ENCODE data around the gene PAPOLB. TPM values are rescaled to one million over a fixed set of nuclear protein-coding genes. Genes with fewer than 3 reads are reported as not detected.
A peak's percentile ranks its signal among the peaks of the same experiment; 100 is the strongest.
"Not testable (repeated sequence)": the region's sequence is repeated elsewhere in the genome, so short reads cannot be mapped to it uniquely, and the experiment has no call there.

PAPOLB gene
- under 1 TPM in 5 of 10 donors, not detected in 5; 0.04 to 0.09 (median 0.04) TPM for polyA plus RNA-seq (ENCODE audit: insufficient read length in 10 of 10)
- long read RNA-seq, donor 1: 0 reads
- long read RNA-seq, donor 2: 0 reads
- long read RNA-seq, donor 3: 0 reads
- long read RNA-seq, donor 4: 0 reads
- long read RNA-seq, donor 5: 0 reads
- long read RNA-seq, donor 6: 0 reads
- long read RNA-seq, donor 7: 0 reads
- long read RNA-seq, donor 8: 0 reads
- long read RNA-seq, donor 9: 0 reads

DNA sequence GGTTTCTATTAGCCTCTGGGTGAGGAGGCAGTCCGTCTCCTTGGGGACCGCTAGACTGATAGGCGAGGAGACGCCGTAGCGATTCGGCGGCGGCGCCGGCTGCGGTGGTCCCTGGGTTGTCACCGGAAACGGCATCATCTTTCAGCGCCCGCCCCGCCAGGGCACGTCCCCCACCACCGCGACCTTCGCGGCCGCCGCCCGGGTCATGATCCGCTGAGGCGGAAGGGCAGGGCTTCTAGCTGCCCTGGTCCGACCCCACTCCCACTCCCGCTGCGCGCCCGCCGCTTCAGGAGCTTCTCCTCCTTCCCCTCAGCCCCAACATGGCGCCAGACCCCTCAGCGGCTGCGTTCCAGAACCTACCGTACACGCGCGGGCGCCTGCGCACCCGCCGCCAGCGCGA is at the start of gene PAPOLB:
TSS of gene PAPOLB (minus strand) at position 358 of the 400 bp plus-strand sequence. CDS start at position 138, 220 bp downstream.
- DNase-seq: peak in 1 of 3 donors; percentile 25

DNA sequence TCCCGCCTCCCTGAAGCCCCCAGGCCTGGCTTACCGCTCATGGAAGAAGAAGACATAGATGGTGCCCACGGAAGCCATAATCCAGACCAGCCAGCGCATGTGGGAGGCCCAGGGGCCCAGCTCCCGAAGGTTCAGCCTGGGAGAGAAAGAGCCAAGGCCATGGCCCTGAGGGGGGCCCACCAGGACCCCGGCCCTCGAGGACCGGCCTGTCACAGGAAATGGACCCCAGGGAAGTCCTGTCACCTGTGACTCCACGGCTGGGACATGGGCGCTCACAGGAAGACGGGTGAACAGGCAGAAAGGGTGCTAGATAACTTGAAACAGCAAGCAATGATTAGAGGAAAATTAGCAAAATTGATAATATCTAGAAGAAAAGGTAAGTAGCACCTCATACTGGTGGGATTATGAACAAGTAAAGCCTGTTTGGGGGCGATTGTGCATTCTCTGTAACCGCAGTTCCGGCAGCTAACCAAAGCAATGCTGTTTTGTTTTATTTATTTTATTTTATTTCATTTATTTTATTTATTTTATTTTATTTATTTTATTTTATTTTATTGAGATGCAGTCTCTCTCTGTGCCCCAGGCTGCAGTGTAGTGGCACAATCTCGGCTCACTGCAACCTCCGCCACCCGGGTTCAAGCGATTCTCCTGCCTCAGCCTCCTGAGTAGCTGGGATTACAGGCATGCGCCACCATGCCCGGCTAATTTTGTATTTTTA is 49.4 kb upstream of the PAPOLB start:
- no peak for DNase-seq

DNA sequence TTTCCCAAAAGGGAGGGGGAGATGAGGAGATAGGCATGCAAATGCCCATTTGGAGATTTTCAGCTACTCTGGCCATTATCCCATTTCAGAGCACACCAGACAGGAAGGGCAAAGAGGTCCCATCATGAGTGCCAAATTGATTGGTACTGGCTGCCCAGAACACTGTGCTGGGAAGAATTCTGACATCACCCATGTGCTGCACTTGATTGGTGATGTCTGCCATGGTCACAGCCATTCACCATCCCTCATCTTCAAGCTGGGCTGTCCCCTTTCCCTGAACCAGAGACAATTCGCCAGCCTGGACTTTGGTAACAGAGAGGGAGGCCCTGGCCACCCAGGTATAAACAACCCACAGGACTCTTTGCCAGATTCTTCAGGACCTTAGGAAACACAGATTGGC is 44.9 kb upstream of the PAPOLB start:
- no peak for DNase-seq

DNA sequence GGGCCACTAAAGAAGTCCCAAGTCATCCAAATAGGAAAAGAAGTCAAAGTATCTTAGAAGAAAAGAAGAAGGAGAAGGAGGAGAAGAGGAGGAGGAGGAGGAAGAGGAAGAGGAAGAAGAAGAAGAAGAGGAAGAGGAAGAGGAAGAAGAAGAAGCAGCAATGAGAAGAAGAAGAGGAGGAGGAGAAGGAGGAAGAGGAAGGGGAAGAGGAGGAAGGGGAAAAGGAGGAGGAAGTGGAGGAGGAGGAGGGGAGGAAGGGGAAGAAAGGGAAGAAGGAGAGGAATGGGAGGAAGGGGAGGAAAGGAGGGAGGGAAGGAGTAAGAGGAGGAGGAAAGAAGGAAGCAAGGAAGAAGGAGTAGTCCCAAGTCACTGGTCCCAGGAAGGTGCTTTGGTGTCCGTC is 43.3 kb upstream of the PAPOLB start:
- no peak for DNase-seq

DNA sequence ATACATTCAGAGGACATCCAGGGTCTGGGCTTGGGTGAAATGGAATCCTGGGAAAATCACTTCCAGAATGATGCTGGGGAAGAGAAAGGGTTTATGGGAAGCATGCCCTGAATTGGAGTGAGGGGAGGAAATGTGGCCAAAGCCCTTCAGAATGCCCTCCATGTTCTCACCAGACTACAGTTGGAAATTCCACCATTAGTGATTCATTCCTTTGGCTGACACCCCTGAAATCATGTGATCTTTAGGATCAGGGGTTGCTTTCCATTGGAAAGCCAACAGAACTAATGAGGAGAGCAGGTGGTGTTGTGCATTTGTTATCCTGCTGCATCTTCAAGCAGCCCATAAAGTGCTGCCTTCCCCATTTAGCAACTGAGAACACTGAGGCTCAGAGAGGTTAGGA is 42.5 kb upstream of the PAPOLB start:
- DNase-seq: no peak

DNA sequence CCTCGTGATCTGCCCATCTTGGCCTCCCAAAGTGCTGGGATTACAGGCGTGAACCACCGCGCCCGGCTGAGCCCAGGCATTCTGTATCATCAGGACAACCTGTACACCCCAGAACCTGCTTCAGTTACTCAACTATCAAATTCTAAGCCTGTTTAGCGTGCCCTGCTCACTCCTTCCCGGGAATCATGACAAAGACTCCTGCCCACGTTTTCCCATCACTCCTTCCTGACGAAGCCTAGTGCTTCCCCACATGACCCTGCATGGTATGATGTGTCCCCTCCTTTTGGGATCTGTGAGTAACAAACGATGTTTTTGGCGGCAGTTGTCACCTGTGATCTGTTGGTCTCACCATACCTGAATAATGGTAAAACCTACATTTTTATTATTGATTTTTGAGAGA is 33.9 kb upstream of the PAPOLB start:
- no peak for DNase-seq

DNA sequence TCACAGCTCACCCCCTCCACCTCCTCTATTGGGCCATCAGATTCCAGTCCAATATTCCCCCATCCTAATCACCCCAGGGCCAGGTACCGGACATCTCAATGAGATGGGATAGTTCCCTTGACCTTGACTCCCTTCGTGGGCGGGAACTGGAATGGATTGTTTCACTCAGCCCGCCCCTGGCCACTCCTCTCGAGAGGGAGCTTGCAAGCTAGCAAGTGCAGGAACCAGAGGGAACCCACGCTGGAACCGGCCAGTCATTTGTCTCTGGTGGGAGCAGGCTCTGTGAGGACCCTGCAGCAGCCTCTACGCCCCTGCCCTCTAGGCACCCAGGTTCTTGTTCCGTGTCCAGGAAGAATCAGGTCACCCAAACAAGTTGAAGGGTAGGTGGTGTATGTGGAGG is 32.7 kb upstream of the PAPOLB start:
- DNase-seq: no peak

DNA sequence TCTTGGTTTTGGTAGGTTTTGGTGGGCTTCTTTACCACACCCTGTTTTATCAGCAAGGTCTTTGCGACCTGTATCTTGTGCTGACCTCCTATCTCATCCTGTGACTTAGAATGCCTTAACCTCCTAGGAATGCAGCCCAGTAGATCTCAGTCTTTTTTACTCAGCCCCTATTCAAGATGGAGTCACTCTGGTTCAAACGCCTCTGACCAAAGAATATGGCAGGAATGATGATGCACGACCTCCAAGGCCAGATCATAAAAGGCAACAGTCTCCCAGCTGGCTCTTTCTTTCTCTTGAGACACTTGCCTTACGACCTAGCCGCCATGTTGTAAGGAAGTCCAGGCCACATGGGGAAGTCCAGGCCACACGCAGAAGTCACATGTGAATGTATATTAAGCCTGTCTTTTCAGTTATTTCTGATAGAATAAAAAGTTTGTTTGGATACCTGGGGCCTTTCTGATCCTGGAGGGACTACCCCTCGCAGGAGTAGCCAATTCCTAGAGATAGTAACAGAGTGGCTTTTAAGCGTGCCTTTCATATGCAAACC is 32.2 kb upstream of the PAPOLB start:
- DNase-seq: no peak

DNA sequence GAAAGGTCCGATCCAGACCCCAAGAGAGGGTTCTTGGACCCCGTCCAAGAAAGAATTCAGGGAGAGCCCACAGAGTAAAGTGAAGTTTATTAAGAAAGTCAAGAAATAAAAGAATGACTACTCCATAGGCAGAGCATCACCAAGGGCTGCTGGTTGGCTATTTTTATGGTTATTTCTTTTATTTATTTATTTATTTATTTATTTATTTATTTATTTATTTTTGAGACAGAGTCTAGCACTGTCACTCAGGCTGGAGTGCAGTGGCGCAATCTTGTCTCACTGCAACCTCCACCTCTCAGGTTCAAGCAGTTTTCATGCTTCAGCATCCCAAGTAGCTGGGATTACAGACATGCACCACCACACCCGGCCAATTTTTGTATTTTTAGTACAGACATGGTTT is 31.4 kb upstream of the PAPOLB start:
- DNase-seq: not testable (repeated sequence)

DNA sequence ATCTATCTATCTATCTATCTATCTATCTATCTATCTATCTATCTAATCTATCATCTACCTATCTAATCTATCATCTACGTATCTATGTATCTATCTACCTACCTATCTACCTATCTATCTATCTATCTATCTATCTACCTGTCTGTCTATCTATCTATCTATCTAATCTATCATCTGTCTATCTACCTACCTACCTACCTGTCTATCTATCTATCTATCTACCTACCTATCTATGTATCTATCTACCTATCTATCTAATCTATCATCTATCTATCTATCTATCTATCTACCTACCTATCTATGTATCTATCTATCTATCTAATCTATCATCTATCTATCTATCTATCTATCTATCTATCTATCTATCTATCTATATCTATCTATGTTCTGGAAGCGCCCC is 29.7 kb upstream of the PAPOLB start:
- DNase-seq: not testable (repeated sequence)

DNA sequence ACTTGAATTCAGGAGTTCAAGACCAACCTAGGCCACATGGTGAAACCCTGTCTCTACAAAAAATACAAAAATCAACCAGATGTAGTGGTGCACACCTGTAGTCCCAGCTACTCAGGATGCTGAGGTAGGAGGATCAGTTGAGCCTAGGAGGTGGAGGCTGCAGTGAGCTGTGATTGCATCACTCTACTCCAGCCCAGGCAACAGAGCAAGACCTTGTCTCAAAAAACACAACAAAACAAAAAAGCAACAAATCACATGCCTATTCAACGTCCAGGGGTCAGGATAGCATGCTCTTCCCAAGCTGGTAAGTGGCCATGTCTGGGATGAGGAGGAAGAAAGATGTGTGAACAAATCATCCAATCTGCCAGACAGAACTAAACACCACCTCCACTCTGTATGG is 27.9 kb upstream of the PAPOLB start:
- DNase-seq: no peak

DNA sequence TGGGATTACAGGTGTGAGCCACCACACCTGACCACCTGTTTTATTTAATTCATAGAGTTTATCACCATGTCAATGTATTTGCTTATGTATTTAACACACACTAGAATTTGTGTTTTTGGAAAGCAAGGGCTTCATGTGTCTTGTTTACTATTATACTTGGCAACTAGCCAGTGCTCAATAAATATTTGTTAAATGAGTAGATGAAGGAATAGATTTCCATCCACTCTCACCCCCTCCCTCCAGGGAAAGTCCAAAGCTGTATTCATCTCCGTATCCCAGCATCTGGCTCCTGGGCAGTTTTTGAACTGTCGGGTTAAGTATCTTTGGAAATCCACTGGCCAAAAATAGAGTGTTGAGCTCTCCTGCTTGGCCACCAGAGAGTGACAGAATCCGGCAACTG is 26.3 kb upstream of the PAPOLB start:
- no peak for DNase-seq

DNA sequence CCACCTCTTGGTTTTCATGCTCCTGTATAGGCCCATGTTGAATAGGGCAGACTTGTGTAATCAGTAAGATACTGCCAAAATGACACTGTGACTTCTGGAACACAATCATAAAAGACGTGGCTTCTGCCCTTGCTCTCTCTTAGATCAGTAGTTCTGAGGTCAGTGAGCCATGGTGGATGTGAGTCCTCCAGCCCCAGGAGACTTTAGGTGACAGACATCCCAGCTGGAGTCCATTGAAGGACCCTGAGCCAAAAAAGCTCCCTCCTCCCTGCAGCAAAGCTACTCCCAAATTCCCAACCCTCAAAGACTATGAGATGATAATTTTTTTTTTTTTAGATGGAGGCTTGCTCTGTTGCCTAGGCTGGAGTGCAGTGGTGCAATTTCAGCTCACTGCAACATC is 24.8 kb upstream of the PAPOLB start:
- no peak for DNase-seq

DNA sequence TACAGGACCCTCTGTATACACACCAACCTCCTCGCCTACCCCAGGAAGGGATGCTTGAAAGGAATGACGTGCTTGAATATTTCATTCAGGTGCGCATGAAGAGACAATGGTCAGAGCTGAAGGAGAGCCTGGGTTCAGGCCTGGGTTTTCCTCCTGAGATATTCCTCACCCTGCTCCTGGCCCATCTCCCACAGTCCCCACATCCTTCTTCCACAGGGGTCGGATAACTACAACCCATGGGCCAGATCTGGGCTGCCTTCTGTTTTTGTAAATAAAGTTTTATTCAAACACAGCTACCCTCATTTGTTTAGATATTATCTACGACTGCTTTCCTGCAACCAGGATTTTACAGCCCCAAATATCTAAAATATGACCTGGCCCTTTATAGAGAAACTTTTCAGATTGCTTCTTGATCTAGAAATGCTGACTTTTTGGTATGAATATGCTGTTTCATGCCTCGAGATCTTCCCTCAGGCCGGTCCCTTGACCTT is 23.5 kb upstream of the PAPOLB start:
- no peak for DNase-seq

DNA sequence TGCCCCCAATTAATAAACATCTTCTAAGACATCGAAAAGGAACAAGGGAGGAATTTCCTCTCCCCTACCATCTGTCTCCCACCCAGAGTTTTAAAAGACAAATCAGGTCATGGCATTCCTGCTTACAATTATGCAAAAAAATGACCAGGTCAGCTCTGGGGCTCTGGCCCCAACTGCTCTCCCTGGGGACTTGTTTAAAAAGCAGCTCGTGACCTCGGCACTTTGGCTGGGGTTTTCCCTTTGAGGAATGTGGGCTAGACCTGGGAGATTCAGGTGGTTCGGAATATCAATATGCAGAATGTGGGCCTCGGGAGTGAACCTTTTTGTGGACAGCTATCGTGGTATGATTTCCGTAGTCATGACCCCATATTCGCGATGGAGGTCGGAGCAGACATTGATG is 22.3 kb upstream of the PAPOLB start:
- no peak for DNase-seq

DNA sequence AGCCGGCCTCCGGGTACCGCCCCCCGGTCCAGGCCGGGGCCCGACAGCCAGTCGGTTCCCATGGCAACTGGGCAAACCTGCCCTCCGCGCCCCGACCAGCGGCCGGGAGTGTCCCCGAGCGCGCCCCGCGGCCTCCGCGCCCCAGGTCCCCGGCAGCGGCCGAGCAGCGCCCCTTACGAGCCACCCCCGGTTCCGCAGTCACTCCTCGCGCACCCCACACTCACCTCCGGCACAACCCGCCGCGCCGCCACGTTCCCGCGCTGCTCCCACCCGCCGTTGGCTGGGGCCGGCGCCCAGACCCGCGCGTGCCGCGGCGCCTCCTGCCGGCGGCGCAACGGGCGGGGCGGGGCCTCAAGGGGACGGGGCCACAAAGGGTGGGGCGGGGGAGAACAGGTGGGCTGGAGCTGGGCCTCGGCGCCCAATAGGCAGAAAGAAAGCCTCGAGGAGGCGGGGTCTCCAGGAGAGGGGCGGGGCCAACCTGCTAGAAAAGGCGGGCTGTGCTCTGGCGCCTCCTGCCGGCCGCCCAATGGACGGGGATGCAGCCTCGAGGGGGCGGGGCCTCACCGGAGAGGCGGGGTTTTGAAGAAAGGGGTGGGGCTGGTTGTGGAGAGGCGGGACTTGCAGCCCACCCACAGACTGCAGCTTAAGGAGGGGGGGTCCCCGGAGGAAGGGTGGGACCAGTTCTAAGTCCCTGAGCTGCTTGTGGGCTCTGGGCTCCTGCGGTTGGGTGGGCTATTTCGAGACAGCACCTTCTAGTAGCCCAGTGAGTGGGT is 21.7 kb upstream of the PAPOLB start, which contains the start of gene RADIL:
TSS of gene RADIL (minus strand) at position 345 of the 773 bp plus-strand sequence. CDS start 5,577 bp downstream, outside the sequence.
- peak; percentile 82 to 92 (median 90) for DNase-seq

DNA sequence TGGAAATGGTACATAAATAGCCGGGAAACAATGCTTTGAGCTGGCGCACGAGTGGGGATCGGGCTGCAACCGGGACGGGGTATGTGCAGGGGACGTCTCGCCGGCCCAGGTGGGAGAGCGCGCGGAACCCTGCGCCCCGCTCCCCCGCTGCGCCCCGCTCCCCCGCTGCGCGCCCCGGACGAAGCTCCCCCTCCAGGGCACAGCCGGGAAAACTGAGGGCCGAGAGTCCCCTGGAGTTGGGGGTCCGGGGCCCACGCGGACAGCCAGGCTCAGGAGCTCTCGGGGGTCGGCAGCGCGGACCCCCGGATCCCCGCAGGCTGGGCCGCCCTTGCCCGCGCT is 21.2 kb upstream of the PAPOLB start:
- no peak for DNase-seq

DNA sequence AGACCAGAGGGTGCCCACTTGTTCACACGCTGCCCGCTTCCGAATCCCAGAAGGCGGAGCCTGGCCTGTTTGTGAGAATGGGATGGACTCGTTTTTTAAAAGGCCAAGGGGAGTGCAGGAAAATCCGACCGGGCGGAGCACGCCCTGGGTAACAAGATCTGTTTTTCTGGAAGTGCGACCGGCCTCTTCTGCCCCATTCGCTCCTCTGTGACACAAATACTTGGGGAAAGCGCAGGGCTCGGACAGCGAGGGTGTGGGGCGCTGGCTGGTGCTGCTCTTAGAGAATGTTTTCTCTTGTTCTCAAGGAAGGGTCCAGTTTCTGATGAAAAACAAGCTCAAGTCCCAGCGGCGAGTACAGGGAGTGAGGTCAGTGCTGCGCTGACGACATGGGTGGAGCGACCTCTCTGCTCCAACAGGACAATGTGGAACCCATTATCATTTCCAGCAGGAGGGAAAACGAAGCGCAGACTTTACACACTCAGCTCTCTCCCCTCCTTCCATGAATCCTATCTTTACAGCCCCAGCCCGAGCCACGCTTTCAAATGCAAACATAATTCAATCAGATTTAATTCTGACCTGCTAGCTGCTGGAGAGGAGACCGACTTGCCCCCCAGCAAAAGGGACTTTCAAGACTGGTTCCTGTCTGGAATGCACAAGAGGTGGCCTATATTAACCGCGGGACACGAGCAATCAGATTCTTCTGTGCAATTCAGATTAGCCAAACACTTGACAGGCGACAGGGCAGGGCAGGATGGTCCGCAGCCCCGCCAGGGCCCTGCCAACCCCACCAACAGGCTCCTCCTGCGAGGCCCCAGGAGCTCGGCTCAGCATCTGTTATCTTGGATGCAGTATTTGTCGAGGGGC is 20.6 kb upstream of the PAPOLB start:
- peak; percentile 79 to 96 (median 90) for DNase-seq

DNA sequence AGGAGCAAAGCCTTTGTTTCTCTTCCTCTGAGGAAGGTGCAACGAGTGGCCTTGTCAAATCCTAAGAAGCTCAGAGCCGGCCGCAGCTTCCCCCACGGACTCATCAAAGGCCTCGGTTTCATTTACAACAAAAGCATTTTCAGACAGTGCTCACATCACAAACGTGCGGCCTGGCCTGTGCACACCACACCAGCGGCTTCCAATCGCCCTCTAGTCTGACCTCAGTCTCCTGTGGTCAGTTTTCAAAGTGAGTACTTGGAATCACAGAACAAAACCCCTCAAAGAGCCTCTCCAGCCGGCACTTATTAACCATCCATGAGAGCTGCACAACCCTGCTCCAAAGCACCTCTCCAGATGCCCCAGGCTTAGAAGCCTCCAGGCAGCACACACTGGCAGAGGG is 18.4 kb upstream of the PAPOLB start:
- DNase-seq: peak in 1 of 3 donors; percentile 26

DNA sequence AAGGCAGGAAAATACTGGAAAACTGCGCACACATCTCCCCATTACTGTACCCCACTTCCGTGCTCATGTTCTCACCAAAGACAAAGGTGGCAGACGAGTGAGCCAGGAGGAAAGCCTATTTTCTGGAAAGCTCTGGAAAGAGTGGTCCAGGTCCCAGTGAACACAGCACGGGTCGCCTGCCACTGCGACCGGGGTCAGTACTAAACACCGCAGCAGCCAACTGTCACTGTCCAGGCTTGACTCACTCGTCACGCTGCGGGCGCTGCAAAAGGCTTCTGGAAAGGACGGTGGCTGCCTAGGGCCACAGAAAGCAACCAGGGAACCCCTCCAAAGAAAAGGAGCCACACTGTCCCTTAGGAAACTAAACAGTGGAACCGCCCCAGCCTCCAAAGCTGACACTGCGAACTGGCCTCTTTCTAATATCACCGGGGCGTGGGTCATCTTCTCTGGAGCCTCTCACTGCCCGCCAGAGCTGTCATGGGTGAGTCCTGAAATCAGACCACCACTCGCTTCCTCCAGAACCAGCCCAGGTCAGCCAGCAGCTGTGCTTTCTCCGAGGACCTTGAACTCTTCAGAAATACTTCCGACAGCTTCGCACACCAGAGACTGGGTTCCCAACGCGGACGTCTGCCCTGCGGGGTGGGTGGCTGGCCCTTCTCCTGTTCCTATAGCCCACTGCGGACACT is 17.7 kb upstream of the PAPOLB start:
- DNase-seq: no peak
